ENCODE results near the gene MAP3K12. TPM values are rescaled to one million over a fixed set of nuclear protein-coding genes. Genes with fewer than 3 reads are reported as not detected.

The MAP3K12 gene
- total and polyA plus RNA-seq, 2 of the 4 experiments (the other 2 are of a cell fraction), result 29.0 to 52.5 TPM

- WGBS, 2 experiments (ENCODE audit: extremely low coverage in 2 of 2, insufficient read length in 1 of 2), result 90% methylated on average over 2 of the region's 13 CpGs; no CpG with 5 or more reads in 1 of the 2 experiments
- Histone ChIP-seq H3K27ac (ENCODE audit: insufficient read depth, low read length) (no peak overlapping the region), H3K9ac (ENCODE audit: low read depth, low read length) (no peak overlapping the region), H3K56ac (ENCODE audit: extremely low read depth, insufficient read depth, low read length) (no peak overlapping the region), H4K5ac (ENCODE audit: low read depth, low read length) (no peak overlapping the region), H2BK5ac (ENCODE audit: low read depth, low read length, poor library complexity, severe bottlenecking) (no peak overlapping the region), H2AK5ac (ENCODE audit: low read depth, low read length) (no peak overlapping the region), H3K9me3 (ENCODE audit: control insufficient read depth, insufficient read depth, low read length) (no peaks in the 10 kb centered on the region), H2AK9ac (replicated peaks; ENCODE audit: low read depth, low read length, poor library complexity) (no peak overlapping the region), H2BK120ac (ENCODE audit: low read depth, low read length) (no peak overlapping the region), H2BK15ac (ENCODE audit: low read depth, low read length) (no peak overlapping the region), H3K14ac (replicated peaks; ENCODE audit: low read depth, low read length) (no peak overlapping the region), H4K91ac (ENCODE audit: insufficient read depth, low read depth, low read length) (no peak overlapping the region), H3K36me3 (ENCODE audit: control insufficient read depth, insufficient read depth, low read length) (peaks cover 28% of the 10 kb centered on the region), H3K27me3 (ENCODE audit: control insufficient read depth, insufficient read depth, low read length) (no peaks in the 10 kb centered on the region), H2BK20ac (ENCODE audit: low read depth, low read length) (no peak overlapping the region), H3K4me3 (ENCODE audit: insufficient read depth, low read depth, low read length) (no peak overlapping the region), H3K4me1 (ENCODE audit: control insufficient read depth, insufficient read depth, low read length) (peaks cover 2% of the 10 kb centered on the region; the same call in 1 of the 2 replicates), H4K8ac (ENCODE audit: low read depth in 2 of 2, low read length in 2 of 2) (no peak overlapping the region), H3K9me1 (ENCODE audit: insufficient read depth, low read length) (no peaks in the 10 kb centered on the region), H3K23ac (ENCODE audit: low read depth, low read length) (no peak overlapping the region), H4K20me1 (ENCODE audit: insufficient read depth, low read length) (no peaks in the 10 kb centered on the region; the same call in 1 of the 2 replicates), H3K4me2 (ENCODE audit: low read depth, low read length) (no peak overlapping the region), H2AFZ (replicated peaks; ENCODE audit: low read length, poor library complexity) (no peak overlapping the region), H3K18ac (ENCODE audit: low read depth, low read length) (no peak overlapping the region), H3K4ac (ENCODE audit: low read depth, low read length) (no peak overlapping the region), H3K79me1 (ENCODE audit: low read depth in 1 of 2, low read length in 2 of 2) (peaks cover 0 to 3% of the 10 kb centered on the region in 2 experiments; a peak in 1 of 4 replicates)
- in situ Hi-C loops (cut with MboI; ENCODE audit: low sequenced_read_pairs) (no loop called here), dilution Hi-C loops (cut with HindIII; ENCODE audit: low sequenced_read_pairs, unreplicated experiment) (no loop called here), intact Hi-C loops (cut with micrococcal nuclease) (no loop called here)
- DNase-seq (no peak), ATAC-seq (ENCODE audit: low read depth) (no peak)
- POLR2A ChIA-PET (ENCODE audit: unreplicated experiment), result no interaction called here
- BruUV-seq (replicated peaks), result no TSS peak
- CTCF ChIA-PET, result no interaction called here
- TF ChIP-seq BHLHE40 (IDR thresholded peaks at IDR 0.05; ENCODE audit: low read depth, low read length), result no peak
- TF ChIP-seq MAFK (IDR thresholded peaks at IDR 0.05; ENCODE audit: low read depth, low read length), result no peak
- TF ChIP-seq FOS (IDR thresholded peaks at IDR 0.05; ENCODE audit: low read depth, low read length), result no peak
- no peak for TF ChIP-seq SMC3 (IDR thresholded peaks at IDR 0.05; ENCODE audit: low read depth, low read length)
- no peak for TF ChIP-seq POLR2A (IDR thresholded peaks at IDR 0.05; ENCODE audit: low read depth, low read length)
- no peak for TF ChIP-seq USF2 (IDR thresholded peaks at IDR 0.05; ENCODE audit: low read depth, low read length)
- TF ChIP-seq CEBPB (IDR thresholded peaks at IDR 0.05; ENCODE audit: low read depth, low read length), result no peak
- no peak for TF ChIP-seq RAD21 (IDR thresholded peaks at IDR 0.05; ENCODE audit: low read length)
- TF ChIP-seq CTCF (conservative IDR thresholded peaks at IDR 0.05; ENCODE audit: low read depth, low read length), result no peak
- TF ChIP-seq MAZ (IDR thresholded peaks at IDR 0.05; ENCODE audit: borderline replicate concordance, low read depth, low read length), result no peak
- TF ChIP-seq NFE2L2 (IDR thresholded peaks at IDR 0.05; ENCODE audit: low read depth, low read length), result no peak
- TF ChIP-seq ELK1 (IDR thresholded peaks at IDR 0.05; ENCODE audit: borderline replicate concordance, low read depth, low read length), result no peak
- no peak for TF ChIP-seq RFX5 (IDR thresholded peaks at IDR 0.05; ENCODE audit: low read depth, low read length)
- no peak for TF ChIP-seq CHD1 (IDR thresholded peaks at IDR 0.05; ENCODE audit: low read depth, low read length)
- TF ChIP-seq MXI1 (IDR thresholded peaks at IDR 0.05; ENCODE audit: borderline replicate concordance, low read depth, low read length), result no peak
- no peak for TF ChIP-seq RCOR1 (IDR thresholded peaks at IDR 0.05; ENCODE audit: insufficient replicate concordance, low read length)
Measured at GRCh38 chr12:53524476-53524875, 25.2 kb upstream of the MAP3K12 start.

Measured in IMR-90 (cell line).